GM12801 (cell line): ENCODE measurements around the gene ITGA2B.

Experiments
- TF ChIP-seq, protein P1 (sequence below): IDR thresholded peaks from one replicate; pipeline ENCODE4 v1.5.1; 2011; ENCODE audit warnings: control low read depth; ENCODE audit not compliant: insufficient read length; ENCODE audit errors: extremely low read depth

ITGA2B gene

DNA sequence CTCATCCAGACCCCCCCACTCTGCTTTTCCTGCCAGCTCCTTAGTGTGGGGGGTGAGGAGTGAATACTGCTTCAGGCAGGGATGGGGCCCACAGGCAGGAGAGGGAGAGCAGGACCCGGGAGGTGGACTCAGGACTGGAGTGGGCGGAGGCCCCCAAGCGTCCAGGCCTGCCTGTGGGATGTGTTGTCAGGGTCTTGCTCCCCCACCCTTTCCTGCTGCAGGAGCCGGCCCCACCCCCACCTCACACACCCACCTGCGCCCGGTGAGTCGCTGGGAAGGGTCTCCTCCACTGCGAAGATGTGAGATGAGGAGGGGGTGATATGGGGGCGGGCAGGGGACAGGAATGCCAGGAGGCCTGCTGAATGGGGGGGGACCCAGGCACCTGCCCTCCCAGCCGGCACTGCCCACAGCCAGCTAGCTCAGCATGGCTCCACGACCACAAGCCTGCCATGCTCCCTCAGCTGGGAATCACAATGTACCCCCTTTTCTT lies 26.9 kb downstream of the ITGA2B start:
- TF ChIP-seq, protein P1, sequence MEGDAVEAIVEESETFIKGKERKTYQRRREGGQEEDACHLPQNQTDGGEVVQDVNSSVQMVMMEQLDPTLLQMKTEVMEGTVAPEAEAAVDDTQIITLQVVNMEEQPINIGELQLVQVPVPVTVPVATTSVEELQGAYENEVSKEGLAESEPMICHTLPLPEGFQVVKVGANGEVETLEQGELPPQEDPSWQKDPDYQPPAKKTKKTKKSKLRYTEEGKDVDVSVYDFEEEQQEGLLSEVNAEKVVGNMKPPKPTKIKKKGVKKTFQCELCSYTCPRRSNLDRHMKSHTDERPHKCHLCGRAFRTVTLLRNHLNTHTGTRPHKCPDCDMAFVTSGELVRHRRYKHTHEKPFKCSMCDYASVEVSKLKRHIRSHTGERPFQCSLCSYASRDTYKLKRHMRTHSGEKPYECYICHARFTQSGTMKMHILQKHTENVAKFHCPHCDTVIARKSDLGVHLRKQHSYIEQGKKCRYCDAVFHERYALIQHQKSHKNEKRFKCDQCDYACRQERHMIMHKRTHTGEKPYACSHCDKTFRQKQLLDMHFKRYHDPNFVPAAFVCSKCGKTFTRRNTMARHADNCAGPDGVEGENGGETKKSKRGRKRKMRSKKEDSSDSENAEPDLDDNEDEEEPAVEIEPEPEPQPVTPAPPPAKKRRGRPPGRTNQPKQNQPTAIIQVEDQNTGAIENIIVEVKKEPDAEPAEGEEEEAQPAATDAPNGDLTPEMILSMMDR, result no peak

DNA sequence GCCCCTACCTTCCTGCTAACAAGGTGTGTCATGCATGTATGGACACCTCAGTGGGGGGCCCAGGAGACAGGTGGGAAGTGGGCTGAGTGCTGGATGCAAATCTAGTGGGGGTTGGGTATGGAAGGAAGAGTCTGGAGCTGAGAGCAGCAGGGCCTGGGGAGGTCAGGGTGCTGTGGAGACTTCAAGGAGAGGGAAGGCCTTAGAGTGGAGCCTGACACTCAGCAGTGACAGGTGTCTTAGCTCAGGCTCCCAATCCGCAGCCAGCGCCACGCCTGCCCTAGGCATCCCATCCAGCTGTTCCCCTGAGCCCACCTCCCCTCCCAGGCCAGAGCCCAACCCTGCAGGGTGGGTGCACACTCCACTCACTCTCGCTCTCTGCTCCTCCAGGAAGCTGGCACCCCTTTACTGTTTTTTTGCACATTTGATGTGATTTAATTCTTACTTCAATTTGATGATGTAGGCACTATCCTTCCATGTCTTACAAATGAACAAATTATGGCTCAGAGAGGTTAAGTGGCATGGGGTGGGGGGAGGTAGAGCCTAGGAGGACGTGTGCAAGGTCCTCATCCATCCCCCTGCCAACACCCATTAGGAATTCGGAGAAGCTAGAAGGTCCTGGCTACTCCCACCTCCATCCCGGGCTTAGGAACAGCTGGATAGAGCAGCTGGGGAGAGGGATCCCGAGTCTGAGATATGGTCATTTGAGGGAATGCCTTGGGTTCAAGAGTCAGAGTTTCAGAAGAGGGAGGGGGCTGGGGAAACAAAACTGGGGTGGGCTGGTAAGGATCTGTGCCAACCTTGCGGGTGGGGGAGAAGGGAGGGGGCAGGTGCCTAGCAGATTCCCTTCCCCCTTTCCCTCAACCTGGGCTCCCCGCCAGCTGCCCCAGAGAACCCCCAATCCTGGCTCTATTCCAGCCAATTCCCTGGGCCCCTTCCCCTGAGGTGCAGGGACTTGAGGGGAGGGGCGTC lies 27.9 kb downstream of the ITGA2B start:
- TF ChIP-seq, protein P1, result no peak

DNA sequence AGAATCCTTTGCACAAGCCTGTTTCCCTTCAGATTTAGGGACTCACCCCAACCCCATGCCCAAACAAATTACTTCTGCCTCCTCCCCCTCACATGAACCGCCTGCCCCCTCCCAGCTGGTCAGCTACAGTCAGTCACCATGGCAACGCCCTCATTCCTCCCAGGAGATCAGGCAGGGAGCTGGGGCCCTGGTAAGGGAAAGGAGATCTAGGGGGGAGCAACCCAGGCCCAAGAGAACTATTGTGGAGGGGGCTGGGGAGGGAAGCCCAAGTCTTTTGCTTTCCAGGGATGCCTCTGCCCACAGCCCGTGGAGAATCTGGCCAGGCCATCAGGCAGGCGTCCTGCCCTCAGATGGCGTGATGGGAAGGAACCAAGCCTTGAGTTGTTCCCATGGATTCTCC lies 28.6 kb downstream of the ITGA2B start:
- TF ChIP-seq, protein P1, result no peak

- TF ChIP-seq, protein P1, result no peak
These were observed 29.3 kb downstream of the ITGA2B start for GRCh38 chr17:44360144-44360533.

GRCh38 chr17:44359458-44360143 lies 29.8 kb downstream of the ITGA2B start:
- TF ChIP-seq, protein P1, result no peak

DNA sequence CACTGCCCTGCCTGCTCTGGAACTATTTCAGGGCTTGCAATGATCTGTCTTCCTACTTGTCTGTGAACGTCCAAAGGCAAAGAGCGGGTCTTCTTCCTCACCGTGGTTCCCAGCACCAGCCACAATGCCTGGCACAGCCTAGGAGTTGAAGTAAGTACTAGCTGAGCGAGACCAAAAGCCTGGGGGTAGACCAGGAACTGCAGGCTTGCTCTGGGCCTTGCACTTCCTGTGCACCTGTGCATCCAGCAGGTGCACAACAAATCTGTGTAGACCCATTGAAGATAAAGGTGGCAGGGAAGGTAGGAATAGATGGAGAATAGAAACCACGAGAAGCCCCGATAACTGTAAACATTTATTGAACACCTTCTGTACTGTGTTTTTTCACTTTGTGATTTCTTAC lies 30.4 kb downstream of the ITGA2B start:
- TF ChIP-seq, protein P1, result no peak

DNA sequence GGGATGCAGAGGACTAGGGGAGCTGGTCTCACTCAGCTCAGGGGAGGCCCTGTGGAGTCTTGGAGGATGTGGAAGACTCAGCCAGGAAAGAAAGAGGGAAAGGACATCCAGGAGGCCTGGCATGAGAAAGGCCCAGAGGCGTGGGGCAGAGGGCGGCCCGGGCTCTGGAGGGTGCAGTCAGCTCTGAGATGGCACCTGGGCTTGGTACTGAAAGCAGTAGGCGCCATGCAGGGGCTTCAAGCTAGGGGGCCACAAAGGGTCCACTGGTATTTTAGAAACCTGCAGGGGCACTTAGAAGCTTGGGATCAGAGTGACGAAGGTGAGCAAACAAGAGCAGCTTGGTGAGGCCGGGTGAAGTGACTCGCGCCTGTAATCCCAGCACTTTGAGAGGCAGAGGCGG lies 31.4 kb downstream of the ITGA2B start:
- TF ChIP-seq, protein P1, result no peak
